ENCODE measurements around the gene IGF2BP2.
"Not testable (repeated sequence)": the region's sequence is repeated elsewhere in the genome, so short reads cannot be mapped to it uniquely, and the experiment has no call there.

The IGF2BP2 gene

DNA sequence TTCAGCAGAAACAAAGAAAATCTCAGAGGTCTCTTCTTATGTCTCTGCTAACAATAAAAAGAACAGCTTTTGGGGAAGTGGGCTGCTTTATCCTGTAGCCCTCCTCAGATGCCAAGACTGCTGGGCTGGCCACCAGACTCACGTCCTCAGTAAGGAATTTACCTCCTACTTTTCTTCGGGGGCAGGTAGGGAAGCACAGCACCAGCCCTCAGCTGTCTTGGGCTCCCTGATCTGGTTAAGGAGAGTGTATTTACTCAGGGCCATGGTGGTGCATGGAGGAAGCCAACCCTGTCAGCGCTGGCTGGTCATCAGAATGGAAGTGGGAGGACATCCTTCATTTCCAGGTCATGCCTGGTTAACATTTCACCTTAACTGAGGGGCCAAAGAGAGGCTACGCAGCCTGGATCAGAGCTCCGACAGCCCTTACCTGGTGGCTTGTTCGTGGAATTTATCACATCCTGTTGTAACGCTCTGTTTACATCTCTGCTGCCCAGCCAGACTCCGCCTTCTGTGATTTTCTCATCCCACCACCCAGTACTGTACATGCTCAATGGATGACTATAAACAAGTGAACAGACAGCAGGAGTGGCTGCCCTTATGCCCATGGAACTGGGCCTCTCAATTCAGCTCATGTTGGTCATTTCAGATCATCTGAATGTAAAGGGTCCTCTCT, 108.3 kb downstream of the IGF2BP2 start:
- no peak for DNase-seq (ENCODE audit: low read depth in 2 of 3, low spot score in 1 of 3)

DNA sequence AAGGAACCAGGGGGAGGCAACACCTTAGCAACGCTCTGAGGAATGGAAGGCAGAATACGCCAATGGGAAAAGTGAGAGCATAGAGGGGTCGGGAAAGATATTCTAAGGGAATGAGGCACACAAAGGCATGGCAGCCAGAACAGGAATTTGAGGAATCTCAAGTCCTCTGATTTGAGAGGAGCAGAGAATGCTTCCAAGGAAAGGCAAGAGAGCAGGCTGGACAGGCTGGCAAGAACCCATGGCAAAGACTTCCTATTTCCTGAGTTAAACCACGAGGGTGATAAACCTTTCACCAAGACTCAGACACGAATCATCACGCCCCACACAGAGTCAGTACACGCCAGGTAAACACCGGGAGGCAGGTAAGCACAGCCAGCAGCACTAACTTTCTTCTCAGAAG, 109.8 kb downstream of the IGF2BP2 start:
- no peak for DNase-seq (ENCODE audit: low read depth in 2 of 3, low spot score in 1 of 3)

DNA sequence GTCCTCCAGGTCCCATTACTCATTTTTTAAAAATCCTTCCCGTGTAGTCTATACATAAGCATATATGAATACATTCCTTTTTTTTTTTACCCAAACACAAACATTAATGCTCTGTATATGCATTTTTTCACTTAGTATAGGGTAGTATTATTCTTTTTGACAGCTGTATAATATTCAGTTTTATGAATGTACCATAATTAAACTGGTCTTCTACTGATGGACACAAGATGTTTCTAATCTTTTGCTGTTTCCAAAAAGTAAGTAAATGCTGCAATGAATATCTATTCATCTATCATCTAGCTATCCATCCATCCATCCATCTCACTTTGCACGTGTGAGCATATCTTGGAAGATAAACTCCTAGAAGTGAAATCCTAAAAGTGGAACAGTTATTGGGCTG, 110.8 kb downstream of the IGF2BP2 start:
- no peak for DNase-seq (ENCODE audit: low read depth in 2 of 3, low spot score in 1 of 3)

DNA sequence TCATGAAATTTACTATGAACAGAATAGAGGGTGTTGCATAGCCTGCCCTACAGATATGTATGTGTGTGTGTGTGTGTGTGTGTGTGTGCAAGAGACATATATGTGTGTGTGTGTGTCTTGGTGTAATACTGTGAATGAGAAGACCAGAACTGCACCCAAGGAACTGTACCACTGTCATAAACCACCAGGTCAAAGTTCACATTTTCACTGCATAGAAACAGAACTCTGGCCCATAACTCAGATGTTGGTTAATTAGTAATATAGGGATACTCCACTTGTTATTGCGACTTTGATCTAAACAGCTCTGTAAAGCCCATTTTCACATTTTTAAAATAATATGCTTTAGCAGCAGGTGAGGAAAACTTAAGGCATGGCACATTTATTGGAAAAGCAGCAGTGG, 111.8 kb downstream of the IGF2BP2 start:
- no peak for DNase-seq (ENCODE audit: low read depth in 2 of 3, low spot score in 1 of 3)

DNA sequence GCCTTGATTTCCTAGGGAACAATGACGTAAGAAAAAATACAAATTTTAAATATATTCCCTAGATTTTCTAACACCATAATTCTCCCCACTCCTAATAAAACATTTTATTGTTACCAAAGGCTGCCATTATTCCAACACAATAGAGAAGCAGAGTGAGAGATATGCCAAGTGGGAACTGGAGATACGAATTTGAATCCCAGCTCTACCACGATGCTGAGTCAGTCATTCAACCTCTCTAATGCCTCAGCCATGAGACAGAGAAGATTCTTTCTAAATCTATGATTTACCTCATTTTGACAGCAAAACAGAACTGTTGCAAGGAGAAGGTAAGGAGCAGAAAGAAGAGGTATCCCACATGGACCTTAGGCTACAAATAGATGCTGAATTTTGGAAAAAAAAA, 112.5 kb downstream of the IGF2BP2 start:
- no peak for DNase-seq (ENCODE audit: low read depth in 2 of 3, low spot score in 1 of 3)

DNA sequence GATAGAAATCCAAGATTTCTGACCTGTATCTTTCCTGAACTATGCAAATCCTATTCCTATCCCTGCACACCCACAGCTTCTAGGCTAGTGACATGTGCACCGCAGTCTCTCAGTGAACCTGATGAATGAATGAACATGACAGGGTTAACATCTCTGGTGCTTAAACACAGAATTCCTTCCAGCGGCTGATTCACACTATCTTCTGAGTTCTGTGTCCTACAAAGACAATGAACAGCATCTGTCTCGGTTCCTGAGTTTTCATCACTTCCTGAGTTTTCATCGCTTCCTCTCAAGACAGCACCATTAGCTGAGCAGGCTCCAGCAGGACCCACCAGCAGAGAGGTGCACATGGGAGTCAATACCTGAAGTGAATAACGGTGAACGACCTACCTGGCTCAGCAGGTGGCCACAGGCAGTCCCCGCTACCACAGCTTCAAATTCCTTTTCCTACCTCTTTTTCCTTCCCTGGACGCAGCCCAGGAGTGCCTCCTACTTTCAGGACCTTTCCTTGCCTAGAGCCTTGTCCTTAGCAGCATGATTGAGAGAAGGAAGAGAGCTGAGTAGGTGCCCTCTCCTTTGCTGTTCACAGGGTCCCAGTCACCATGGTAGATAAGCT, 113.5 kb downstream of the IGF2BP2 start:
- DNase-seq (ENCODE audit: low read depth in 2 of 3, low spot score in 1 of 3), result no peak

DNA sequence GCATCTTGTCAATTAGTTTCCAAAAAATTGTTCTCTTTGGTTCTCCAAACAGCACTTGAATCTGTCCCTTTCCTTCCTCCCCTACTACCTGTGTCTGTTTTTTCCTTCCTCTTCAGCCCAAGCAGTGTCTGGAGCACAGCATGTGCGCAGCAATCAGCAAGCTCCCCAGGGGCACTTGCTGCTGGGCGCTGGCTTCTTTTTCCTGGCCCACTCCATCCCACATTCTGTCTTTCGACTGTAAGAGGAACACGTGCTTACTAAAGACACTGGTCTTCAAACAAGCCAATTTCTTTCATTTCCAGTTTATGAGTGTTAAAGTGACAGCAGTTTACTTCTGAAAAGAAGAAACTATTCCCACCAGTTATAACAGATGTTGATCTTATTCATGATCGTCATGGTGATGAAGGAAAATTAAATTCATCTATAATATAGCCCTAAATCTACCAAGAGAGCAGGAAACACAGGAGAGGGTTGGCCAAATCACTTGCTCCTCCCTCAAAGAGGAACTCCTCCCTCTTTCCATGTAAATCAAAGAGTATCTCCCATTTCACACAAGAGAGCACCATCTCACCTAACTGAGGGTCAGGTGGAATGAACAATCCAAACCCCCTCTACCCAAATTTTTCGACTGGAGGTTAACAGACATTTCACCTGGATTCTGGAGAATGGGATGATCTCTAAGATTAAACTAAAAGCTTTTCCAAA, 115.4 kb downstream of the IGF2BP2 start:
- no peak for DNase-seq (ENCODE audit: low read depth in 2 of 3, low spot score in 1 of 3)

DNA sequence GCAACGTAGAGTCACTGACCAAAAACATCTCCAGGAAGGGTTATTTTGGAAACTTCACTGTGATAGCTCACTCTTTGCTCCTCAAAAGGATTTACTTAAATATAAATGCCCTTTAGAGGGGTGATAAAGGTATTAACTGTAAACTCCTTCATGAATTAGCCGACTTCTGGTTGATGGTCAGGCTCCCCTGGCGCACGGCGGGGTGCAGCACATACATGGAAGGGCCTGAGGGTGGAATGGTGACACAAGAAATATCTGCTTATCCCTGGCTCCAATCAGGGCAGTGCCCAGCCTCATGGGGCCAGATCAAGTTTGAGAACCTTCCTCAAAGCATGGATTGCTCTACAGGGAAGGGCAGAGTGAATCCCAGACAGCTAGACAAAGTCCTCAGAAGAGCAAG, 116.5 kb downstream of the IGF2BP2 start:
- DNase-seq (ENCODE audit: low read depth in 2 of 3, low spot score in 1 of 3), result no peak

DNA sequence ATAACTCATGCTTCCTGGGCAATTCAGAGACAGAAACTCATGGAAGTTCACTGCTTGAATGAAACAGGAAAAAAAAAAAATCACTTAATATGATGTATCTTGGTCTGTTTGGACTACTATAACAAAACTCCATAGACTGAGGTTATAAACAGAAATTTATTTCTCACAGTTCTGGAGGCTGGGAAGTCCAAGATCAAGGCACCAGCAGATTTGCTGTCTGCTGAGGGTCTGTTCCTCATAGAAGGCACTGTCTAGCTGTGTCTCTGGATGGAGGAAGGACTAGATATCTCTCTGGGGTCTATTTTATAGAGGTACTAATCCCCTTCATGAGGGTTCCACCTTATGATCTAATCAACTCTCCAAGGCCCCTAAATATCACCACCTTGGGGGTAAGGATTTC, 119.3 kb downstream of the IGF2BP2 start:
- no peak for DNase-seq (ENCODE audit: low read depth in 2 of 3, low spot score in 1 of 3)

DNA sequence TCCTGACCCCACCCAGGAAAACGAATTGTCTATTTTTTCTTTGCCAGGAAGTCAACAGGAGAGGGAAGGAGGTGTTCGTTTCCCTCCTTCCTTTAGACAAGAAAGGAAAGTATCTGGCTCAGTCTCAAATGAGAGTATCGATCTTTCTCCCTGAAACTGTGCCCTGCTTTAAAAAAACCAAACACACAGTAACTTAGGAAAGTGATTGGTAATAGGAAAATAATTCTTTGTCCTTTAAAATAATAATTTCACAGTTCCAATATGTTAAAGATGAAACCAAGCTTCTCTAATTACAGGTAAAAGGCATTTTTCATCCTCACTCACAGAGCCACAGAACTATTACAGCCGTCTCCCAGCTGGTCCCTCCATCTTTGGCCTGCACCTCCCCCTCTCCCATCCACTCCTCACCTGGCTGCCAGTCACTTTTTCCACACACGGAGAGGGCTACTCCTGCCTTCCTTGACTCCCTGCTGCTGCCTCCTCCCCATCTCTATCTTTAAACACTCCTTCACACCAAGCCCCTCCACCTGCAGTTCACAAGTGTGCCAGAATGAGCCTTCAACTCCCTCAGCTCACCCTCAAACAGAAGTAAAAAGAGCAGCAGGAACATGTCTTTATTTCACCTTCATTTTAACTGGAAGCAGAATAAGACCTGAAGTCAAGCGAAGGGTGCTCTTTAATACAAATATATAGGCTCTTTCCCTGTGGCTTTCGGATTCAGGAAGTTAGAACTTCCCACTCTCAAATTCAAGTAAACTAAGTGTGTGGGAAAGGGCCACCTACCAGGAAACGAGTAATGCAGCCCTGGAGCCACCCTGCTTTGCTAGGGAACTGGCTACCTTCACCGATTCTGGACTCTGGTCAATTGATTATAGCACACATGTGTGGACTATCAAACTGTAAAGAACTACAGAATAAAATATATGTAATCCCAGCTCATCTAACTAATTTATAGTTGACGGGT, 122.3 kb downstream of the IGF2BP2 start:
- no peak for DNase-seq (ENCODE audit: low read depth in 2 of 3, low spot score in 1 of 3)

DNA sequence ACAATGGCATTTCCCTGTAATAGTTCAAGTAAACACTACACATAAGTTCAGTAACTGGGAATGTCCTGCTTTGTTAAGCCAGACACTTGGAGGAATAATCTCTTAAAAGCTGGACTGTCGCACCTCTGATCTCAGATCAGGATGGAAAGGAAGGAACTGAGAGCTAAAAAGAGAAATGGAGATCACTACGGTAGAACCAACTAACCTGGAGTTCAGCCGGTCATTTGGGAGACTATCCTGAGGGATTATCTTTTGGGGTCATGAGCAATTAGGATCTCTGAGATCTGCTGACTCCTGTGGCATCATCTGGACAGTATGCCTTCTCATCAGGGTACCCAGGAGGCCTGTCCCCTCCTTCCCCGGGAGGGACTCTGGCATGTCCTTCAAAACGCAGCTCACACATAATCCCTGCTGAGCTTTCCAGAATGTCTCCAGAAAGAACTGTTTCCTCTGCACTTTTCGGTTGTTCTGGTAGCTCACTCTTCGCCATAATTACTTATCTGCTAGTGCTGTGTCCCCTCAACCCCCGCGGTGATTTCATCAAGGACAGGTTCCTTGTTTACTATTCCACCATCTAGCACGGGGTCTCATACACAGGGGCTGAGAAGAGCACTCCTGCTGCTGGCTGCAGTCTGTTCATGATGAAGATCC, 123.1 kb downstream of the IGF2BP2 start:
- no peak for DNase-seq (ENCODE audit: low read depth in 2 of 3, low spot score in 1 of 3)

DNA sequence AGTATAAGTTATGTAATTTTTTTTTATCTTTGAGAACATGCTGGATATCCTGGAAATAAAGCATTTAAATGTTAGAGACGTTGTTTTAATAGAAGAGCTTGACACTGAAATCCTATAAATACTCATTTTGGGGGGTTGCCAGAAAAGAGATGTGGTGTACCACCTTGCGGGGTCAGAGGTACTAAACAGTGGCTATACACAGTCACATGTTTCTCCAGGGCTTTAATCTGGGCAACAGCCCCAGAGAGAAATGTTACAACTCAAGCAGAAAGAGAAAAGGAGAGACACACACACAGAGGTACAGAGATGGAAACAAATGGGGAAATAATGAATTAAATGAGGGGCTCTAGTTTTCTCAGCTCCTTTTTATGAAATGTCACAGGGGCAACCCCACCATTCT, 124.9 kb downstream of the IGF2BP2 start:
- no peak for DNase-seq (ENCODE audit: low read depth in 2 of 3, low spot score in 1 of 3)

DNA sequence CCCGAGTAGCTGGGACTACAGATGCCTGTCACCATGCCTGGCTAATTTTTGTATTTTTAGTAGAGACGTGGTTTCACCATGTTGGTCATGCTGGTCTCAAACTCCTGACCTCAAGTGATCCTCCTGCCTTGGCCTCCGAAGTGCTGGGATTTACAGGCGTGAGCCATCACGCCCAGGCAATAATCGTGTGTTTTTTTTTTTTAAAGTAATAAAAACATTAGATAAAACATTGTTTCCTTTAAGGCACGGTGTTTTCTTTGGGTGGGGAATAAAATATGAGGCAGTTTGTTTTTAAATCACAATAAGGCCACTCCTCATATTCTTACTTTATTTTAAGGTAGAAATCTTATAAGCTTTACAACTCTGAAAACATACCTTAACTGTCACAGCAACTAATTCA, 127.6 kb downstream of the IGF2BP2 start:
- not testable (repeated sequence) for DNase-seq (ENCODE audit: low read depth in 2 of 3, low spot score in 1 of 3)

DNA sequence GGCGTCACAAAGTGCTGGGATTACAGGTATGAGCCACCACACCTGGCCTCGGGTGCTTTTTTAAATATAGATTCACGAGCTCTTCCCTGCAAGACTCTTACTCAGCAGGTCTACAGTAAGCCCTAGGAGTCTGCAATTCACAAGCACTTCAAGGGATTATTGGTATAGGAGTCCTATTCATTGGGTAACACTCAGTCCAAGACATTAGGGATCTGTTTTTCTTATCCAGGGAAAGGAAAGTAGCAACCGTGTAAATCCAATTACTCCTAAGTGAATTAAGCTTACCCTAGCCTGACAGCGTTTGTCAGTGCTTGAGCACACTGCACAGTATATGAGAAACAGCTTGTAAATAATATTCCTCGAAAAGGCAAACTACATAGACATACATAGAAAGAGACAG, 128.8 kb downstream of the IGF2BP2 start:
- no peak for DNase-seq (ENCODE audit: low read depth in 2 of 3, low spot score in 1 of 3)

DNA sequence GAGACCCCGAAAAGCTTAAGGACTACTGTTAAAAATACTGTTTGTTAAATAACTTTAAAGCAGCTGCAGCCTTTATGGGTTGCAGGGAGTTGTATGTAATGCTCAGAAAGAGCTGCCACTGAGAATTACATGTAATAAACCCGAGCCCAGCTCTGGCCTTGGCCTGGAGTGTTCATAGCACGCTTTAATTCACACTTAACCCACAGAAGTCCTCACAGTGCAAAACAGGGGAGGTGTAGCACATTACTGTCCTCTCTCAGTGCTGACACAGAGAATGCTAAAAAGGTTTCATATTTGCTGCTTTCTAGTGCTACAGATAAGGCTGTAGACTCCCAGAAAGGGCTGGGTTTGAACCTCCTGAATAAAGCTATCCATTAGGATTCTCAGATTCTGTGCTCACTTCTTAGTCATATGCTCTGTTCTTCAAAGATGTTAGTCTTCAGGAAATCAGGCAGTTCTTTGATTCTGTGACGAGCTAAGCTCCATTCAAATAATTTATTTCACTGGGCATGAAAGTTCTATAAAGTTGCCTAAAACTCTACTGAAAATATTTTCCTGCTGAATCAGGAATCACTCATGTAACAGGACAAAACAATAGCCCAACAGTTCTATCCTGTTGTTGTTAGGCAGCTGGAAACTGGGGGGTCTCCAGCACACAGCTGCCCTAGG, 130.7 kb downstream of the IGF2BP2 start:
- no peak for DNase-seq (ENCODE audit: low read depth in 2 of 3, low spot score in 1 of 3)

DNA sequence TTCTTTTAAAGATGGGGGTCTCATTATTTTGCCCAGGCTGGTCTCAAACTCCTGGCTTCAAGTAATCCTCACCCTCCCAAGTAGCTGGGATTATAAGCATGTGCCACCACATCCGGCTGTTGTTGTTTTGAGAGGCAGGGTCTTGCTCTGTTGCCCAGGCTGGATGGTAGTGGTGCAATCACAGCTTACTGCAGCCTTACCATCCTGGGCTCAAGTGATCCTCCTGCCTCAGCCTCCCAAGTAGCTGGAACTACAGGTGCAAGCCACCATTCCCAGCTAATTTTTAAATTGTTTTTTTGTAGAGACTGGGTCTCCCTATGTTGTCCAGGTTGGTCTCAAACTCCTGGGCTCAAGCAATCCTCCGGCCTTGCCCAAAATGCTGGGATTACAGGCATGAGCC, 133.2 kb downstream of the IGF2BP2 start:
- no peak for DNase-seq (ENCODE audit: low read depth in 2 of 3, low spot score in 1 of 3)

DNA sequence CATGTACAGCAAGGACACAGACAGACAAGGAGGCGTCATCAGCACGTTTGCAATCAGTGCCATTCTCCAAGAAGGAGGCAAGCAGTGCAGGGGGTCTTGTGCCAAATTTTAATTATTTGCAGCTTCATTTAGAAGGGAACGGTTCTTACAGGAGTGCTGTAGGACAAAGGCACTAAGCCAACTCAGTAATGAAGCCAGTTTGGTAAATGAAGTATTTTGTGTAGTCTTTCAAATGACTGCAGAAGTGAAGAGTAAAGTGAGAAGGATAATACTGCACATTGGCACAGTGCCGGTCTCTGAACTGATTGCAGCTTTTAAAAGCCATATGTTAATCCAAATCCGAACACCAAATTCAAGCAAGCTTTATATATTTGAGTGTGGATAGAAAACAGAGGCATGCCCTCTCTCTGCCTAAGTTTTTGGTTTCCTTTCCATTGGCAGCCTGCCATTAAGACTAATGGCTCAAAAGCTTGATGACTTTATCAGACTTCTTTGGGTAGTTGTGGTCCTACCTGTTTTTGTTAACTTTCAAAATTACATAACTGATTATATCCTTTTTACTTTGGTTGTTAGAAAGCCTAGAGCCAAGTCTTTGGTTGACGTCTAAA, 137.5 kb downstream of the IGF2BP2 start:
- DNase-seq (ENCODE audit: low read depth in 2 of 3, low spot score in 1 of 3), result no peak

DNA sequence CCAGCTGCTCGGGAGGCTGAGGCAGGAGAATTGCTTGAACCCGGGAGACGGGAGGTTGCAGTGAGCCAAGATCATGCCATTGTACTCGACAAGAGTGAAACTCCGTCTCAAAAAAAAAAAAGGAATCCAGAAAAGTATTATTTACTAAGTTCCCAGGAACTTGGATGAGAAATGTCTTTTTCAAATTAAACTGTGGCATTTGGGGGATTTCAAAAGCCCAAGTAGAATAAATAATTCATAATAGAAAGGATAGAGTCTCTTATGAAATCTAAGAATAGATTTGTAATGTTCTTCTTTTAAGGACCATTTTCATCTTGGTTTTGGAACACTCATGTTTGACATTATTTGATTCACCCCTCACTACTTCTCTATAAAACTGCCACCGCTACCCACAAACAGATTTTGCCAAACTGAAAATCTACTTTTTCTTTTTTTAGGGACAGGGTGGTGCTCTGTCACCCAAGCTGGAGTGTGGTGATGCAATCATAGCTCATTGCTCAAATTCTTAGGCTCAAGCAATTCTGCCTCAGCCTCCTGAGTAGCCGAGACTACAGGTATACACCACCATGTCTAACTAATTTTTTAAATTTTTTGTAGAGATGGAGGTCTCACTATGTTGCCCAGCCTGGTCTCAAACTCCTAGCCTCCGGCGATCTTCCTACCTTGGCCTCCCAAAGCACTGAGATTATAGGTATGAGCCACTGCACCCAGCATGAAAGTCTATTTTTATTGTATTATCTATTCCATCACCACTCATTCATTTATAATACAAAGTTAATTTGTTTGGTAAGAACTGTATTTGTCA, 139.4 kb downstream of the IGF2BP2 start:
- DNase-seq (ENCODE audit: low read depth in 2 of 3, low spot score in 1 of 3), result no peak

DNA sequence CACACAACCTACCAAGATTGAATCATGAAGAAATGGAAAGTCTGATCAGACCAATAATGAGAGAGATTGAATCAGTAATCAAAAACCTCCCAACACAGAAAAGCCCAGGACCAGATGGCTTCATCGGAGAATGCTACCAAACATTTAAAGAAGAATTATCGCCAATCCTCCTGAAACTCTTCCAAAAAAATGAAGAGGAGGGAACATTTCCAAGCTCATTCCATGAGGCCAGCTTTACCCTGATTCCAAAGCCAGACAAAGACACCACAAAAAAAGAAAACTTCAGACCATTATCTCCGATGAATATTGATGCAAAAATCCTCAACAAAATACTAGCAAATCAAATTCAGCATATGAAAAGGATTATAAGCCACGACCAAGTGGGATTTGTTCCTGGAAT, 144.6 kb downstream of the IGF2BP2 start:
- no peak for DNase-seq (ENCODE audit: low read depth in 2 of 3, low spot score in 1 of 3)

Measured in stimulated activated CD4-positive, alpha-beta T cell treated with anti-CD3 and anti-CD28 coated beads, Interleukin-12 subunit alpha, Interleukin-12 subunit beta, amount 100 ng/mL, for 48 hours (primary cell).